ENCODE results near the gene RBM6.
"Not testable (repeated sequence)": the region's sequence is repeated elsewhere in the genome, so short reads cannot be mapped to it uniquely, and the experiment has no call there.

The RBM6 gene

DNA sequence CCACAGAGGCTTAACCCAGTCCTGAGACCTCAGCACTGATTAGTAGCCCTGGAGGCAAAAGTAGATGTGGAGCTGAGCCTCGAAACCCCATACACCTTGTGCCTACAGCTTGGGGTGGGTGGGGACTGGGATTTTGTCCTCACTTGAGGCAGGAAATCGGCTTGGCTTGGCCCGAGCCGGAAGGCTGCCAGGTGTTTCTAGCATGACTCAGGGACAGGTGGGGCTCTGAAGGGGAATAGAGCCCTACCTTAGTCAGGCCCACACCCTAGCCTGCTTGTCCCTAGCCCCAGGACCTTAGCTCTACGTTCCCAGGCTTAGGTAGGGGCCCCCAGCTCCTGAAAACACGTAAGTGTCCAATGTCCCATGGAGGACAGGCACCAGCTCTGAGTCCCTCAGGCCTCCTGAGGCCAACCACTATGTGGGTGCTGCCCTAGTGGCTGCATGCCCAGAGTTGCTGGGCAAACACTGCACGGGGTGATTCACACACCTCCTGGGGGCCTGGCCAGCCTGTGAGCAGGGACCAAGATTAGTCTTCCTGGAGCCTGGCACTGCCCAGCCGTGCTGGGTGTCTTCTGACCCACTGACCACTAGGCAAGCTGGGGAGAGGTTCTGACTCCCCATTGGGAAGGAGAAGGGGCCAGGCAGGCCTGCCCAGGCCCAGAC lies 39.3 kb upstream of the RBM6 start:
- DNase-seq (ENCODE audit: low read depth): no peak
- no peak overlapping the region for H3K4me3 ChIP-seq (ENCODE audit: low read depth, low read length)
- TF ChIP-seq, protein P1, sequence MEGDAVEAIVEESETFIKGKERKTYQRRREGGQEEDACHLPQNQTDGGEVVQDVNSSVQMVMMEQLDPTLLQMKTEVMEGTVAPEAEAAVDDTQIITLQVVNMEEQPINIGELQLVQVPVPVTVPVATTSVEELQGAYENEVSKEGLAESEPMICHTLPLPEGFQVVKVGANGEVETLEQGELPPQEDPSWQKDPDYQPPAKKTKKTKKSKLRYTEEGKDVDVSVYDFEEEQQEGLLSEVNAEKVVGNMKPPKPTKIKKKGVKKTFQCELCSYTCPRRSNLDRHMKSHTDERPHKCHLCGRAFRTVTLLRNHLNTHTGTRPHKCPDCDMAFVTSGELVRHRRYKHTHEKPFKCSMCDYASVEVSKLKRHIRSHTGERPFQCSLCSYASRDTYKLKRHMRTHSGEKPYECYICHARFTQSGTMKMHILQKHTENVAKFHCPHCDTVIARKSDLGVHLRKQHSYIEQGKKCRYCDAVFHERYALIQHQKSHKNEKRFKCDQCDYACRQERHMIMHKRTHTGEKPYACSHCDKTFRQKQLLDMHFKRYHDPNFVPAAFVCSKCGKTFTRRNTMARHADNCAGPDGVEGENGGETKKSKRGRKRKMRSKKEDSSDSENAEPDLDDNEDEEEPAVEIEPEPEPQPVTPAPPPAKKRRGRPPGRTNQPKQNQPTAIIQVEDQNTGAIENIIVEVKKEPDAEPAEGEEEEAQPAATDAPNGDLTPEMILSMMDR (IDR thresholded peaks at IDR 0.05; ENCODE audit: insufficient read depth, low read depth, low read length, missing control alignments): no peak

DNA sequence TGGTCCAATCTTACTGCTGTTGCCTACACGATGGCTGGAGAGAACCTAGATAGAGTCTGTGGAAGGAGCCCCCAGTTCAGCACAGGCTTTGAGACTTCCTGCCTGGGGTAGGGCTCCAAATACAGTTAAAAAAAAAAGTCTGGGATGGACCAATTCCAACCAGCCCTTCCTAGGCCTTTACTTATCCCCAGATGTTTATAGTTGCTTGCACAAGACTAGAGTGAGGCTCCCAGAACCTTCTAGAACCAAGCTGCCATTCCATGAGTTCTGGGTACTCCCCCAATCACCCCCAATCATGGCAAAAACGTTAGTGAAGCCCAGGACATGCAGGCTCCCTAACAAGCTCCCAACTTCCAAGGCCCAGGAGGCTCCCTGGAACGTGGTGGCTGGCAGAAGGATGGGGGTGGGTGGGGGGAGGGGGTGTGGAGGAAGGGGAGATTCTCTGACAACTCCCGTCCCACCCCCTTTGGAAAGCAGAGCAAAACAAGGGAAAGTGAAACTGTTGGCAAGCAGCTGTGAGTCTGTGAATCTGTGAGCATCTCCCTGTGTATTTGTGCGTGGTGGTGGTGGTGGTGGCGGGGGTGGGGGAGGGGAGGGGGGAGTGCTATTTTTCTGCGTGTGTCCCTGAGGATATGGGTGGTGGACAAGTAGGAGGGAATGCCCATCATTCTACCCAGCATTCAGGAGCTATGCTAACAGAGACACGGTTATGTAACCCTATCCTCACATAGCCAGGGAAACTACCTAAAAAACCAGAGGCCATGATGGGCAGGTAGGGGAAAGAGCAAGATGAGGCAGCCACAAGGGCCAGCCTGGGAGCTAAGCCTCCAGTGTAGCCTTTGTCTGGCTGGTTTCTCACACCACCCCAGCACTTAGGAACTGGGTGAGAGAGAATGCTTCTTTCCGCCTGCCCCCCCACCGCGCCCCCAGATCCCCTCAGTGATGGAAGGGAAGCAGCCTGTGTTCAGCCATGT lies 38.3 kb upstream of the RBM6 start:
- peak; percentile 57 for DNase-seq (ENCODE audit: low read depth)
- H3K4me3 ChIP-seq (ENCODE audit: low read depth, low read length): no peak overlapping the region
- TF ChIP-seq, protein P1 (IDR thresholded peaks at IDR 0.05; ENCODE audit: insufficient read depth, low read depth, low read length, missing control alignments): no peak

DNA sequence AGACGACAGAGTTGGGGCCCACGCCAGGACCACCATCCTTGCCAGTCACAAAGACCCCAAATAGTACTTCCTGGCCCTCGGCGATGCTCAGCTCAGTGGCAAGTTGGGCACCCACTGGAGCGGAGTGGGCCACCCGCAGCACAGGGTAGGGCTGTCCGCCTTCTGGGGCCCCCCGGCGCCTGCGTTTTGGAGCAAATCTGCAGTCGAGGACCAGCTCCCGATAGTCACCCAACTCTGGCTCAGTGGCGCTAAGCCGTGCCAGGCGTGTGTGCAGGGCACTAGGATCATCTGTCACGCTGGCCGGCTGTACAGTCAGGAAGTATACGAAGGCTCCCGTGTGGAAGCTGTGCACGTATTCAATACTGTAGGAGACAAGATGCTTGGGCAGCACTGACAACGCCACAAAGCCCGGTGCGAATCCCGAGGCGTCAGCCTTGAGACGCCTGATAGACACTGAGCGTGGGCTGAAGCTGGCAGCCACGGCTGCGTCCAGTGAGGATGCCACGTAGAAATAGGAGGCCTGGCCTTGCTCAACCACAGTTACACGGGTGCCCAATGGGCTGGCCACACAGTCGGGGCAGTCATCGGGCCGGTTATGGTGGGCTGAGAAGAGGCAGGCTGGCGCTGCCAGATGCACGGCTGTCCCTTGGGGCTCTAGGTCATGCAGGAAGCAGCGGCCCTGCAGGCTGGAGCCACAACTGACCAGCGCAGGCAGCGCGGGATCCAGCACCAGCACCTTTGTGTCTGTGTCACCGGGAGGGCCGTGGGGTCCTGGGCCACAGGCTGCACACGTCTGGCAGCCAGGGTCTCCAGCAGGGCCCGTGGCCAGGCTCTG lies 37.2 kb upstream of the RBM6 start:
- no peak for DNase-seq (ENCODE audit: low read depth)
- no peak overlapping the region for H3K4me3 ChIP-seq (ENCODE audit: low read depth, low read length)
- TF ChIP-seq, protein P1 (IDR thresholded peaks at IDR 0.05; ENCODE audit: insufficient read depth, low read depth, low read length, missing control alignments): no peak

DNA sequence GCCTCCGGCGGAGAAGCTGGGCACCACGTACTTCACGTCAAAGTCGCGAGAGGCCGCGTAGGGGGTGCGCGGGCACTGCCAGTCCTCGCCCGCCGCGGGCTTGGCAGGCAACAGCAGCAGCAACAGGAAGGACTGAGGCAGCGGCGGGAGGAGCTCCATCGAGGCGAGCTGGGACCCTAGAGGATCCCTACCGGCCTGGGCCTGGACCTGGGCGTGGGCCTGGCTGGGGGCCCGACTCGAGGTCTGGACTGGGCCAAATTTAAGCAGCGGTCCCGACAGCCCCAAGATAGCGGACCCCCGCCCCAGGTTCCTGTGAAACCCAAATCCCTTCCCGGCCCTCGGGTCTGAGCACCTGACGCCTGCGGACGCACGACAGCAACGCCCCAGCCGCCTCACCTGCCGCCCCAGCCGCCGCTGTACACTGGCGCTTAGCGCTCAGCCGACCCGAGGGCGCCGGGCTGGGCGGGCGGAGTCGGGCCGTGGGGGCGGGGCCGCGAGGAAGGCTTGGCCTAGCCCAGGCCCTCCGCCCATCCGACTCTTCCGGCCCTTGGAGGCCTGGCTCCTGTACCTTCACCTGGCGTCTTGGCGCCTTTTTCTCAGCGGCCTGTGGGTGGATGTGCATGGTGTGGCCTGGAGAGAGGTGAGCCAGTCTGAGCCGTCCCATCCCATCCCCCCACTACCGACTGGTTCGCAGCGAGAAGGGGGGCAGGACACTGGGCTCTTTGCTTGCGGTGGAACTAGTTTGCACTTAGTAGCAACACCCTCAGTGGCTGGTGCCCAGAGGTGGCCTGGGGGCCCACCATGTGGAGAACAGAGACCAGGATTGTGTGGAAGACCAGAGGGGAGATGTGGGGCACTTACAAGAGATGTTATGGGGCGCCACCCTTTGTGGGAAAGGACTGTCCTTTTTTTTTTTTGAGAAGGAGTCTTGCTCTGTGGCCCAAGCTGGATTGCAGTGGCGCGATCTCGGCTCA lies 36.2 kb upstream of the RBM6 start, which contains the start of gene MST1R:
Gene MST1R, minus strand, starts transcription at position 423 of the 974 bp plus-strand sequence. Its CDS starts 264 bp downstream, at position 159.
- H3K4me3 ChIP-seq (ENCODE audit: low read depth, low read length): peak within 1 kb of the TSS; percentile 44
- DNase-seq (ENCODE audit: low read depth): peak; percentile 82
- TF ChIP-seq, protein P1 (IDR thresholded peaks at IDR 0.05; ENCODE audit: insufficient read depth, low read depth, low read length, missing control alignments): no peak

DNA sequence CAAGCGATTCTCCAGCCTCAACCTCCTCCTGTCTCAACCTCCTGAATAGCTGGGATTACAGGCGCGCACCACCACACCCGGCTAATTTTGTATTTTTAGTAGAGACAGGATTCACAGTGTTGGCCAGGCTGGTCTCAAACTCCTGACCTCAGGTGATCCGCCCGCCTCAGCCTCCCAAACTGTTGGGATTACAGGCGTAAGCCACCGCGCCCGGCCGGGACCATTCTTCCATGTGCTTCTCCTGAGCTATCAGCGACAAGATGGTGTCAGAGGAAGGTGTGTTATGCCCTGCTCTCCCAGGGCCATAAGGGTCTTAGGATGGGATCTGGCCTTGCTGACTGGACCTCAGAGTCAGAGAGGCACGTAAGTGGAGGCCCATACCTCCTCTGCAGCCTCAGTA lies 35.5 kb upstream of the RBM6 start:
- H3K4me3 ChIP-seq (ENCODE audit: low read depth, low read length): peak overlapping the region; percentile 44
- DNase-seq (ENCODE audit: low read depth): not testable (repeated sequence)

DNA sequence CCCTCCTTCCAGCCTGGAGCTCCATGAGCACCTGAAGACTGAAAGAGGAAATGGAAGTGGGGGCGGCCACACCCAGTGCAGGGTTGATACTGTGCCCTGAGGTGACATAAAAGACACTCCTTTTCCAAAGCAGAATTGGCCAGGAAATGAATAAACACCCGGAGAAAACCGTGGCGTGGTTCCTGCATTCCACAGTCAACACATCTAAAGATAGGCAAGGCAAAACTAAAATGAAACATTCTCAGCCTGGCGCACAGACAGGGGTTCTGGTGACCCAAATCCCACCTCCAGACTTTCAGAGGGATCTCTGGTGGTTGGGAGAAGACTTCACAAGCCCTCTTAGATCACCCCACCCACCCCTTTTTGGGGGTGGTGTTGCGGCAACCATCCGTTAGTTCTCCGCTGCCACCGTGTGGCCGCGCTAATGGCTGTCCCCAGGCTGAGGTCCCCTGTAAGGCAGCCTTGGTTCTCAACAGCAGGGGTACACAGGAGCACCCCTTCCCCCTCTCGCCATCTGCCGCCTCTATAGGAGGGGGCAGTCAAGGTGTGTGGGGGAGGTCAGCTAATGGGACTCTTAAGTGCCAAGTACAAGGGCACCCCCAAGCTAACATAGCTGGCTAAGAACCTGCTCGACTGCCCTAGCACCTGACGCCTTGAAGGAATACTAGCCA lies 33.7 kb upstream of the RBM6 start:
- TF ChIP-seq, protein P1 (IDR thresholded peaks at IDR 0.05; ENCODE audit: insufficient read depth, low read depth, low read length, missing control alignments): peak; percentile 67
- no peak overlapping the region for H3K4me3 ChIP-seq (ENCODE audit: low read depth, low read length)
- DNase-seq (ENCODE audit: low read depth): peak; percentile 66
